KOPT-K1 (cell line): Measurements from ENCODE around the gene GMDS.

ENCODE experiments used
- H3K27ac ChIP-seq: fragments of 200-600 bp; sonication (generic); 2 replicates; pipeline ENCODE4 v1.5.1; 2016; ENCODE audit warnings: antibody characterized with exemption, mild to moderate bottlenecking, low read depth, low read length; ENCODE audit not compliant: poor library complexity, severe bottlenecking
- H3K36me3 ChIP-seq: fragments of 200-600 bp; sonication (generic); 2 replicates; pipeline ENCODE4 v1.5.1; 2017; ENCODE audit warnings: antibody characterized with exemption, mild to moderate bottlenecking, low read length, moderate library complexity; ENCODE audit not compliant: insufficient read depth
- H3K9me3 ChIP-seq: fragments of 200-600 bp; sonication (generic); 2 replicates; pipeline ENCODE4 v1.5.1; 2017; ENCODE audit warnings: antibody characterized with exemption, low read length, mild to moderate bottlenecking; ENCODE audit not compliant: insufficient read depth, poor library complexity, severe bottlenecking

The GMDS gene

GRCh38 chr6:1624058-1624850, 621.2 kb downstream of the GMDS start:
- H3K27ac ChIP-seq, result no peak overlapping the region
- H3K9me3 ChIP-seq, result no peaks in the 10 kb centered on the region
- no peaks in the 10 kb centered on the region for H3K36me3 ChIP-seq

GRCh38 chr6:1623769-1624057, 621.7 kb downstream of the GMDS start:
- Histone ChIP-seq H3K27ac (no peak overlapping the region), H3K36me3 (no peaks in the 10 kb centered on the region), H3K9me3 (no peaks in the 10 kb centered on the region)

- no peak overlapping the region for H3K27ac ChIP-seq
- no peaks in the 10 kb centered on the region for H3K36me3 ChIP-seq
- no peaks in the 10 kb centered on the region for H3K9me3 ChIP-seq
Measured at GRCh38 chr6:1622851-1623768, 622.3 kb downstream of the GMDS start.

GRCh38 chr6:1622220-1622850, 623.1 kb downstream of the GMDS start:
- Histone ChIP-seq H3K27ac (no peak overlapping the region), H3K9me3 (no peaks in the 10 kb centered on the region), H3K36me3 (no peaks in the 10 kb centered on the region)

GRCh38 chr6:1621070-1621701, 624.2 kb downstream of the GMDS start:
- Histone ChIP-seq H3K9me3 (no peaks in the 10 kb centered on the region), H3K27ac (no peak overlapping the region), H3K36me3 (no peaks in the 10 kb centered on the region)

- H3K27ac ChIP-seq, result no peak overlapping the region
- no peaks in the 10 kb centered on the region for H3K9me3 ChIP-seq
- H3K36me3 ChIP-seq, result no peaks in the 10 kb centered on the region
Measured at GRCh38 chr6:1620504-1621069, 624.8 kb downstream of the GMDS start.

GRCh38 chr6:1619673-1620503, 625.5 kb downstream of the GMDS start:
- Histone ChIP-seq H3K36me3 (no peaks in the 10 kb centered on the region), H3K9me3 (no peaks in the 10 kb centered on the region), H3K27ac (no peak overlapping the region)

- H3K27ac ChIP-seq, result no peak overlapping the region
- H3K9me3 ChIP-seq, result no peaks in the 10 kb centered on the region
- no peaks in the 10 kb centered on the region for H3K36me3 ChIP-seq
Measured at GRCh38 chr6:1619098-1619672, 626.2 kb downstream of the GMDS start.

- no peak overlapping the region for H3K27ac ChIP-seq
- H3K9me3 ChIP-seq, result no peaks in the 10 kb centered on the region
- no peaks in the 10 kb centered on the region for H3K36me3 ChIP-seq
Measured at GRCh38 chr6:1618311-1619097, 626.9 kb downstream of the GMDS start.

- Histone ChIP-seq H3K36me3 (no peaks in the 10 kb centered on the region), H3K27ac (no peak overlapping the region), H3K9me3 (no peaks in the 10 kb centered on the region)
Measured at GRCh38 chr6:1617466-1618310, 627.7 kb downstream of the GMDS start.

GRCh38 chr6:1616701-1617463, 628.5 kb downstream of the GMDS start:
- Histone ChIP-seq H3K27ac (no peak overlapping the region), H3K36me3 (no peaks in the 10 kb centered on the region), H3K9me3 (no peaks in the 10 kb centered on the region)

GRCh38 chr6:1615853-1616420, 629.5 kb downstream of the GMDS start:
- H3K27ac ChIP-seq, result no peak overlapping the region
- H3K9me3 ChIP-seq, result no peaks in the 10 kb centered on the region
- no peaks in the 10 kb centered on the region for H3K36me3 ChIP-seq
